Hepatocyte (in vitro differentiated cells): Measurements from ENCODE around the gene PCDHB6. TPM values are rescaled to one million over a fixed set of nuclear protein-coding genes. Genes with fewer than 3 reads are reported as not detected.
"Not testable (repeated sequence)": the region's sequence is repeated elsewhere in the genome, so short reads cannot be mapped to it uniquely, and the experiment has no call there.

Experiments
- DNase-seq: peaks from one replicate; pipeline ENCODE4 v3.0.0-alpha.2; 2016; ENCODE audit warnings: low spot score
- H2AFZ ChIP-seq: fragments of 200-600 bp; sonication (generic); 2 replicates; pipeline ENCODE4 v1.6.0; 2016; ENCODE audit warnings: antibody characterized with exemption, mild to moderate bottlenecking
- H3K27ac ChIP-seq: fragments of 200-600 bp; sonication (generic); 2 replicates; pipeline ENCODE4 v1.5.1; 2016; ENCODE audit warnings: mild to moderate bottlenecking
- H3K27me3 ChIP-seq: fragments of 200-600 bp; sonication (generic); 2 replicates; pipeline ENCODE4 v1.6.1; 2016
- H3K36me3 ChIP-seq: fragments of 200-600 bp; sonication (generic); replicated peaks from 2 replicates; pipeline ENCODE4 v1.5.1; 2016; ENCODE audit warnings: low read depth; ENCODE audit not compliant: insufficient read depth
- H3K4me1 ChIP-seq: fragments of 200-600 bp; sonication (generic); 2 replicates; pipeline ENCODE4 v1.5.1; 2016; ENCODE audit warnings: mild to moderate bottlenecking, moderate library complexity; ENCODE audit not compliant: insufficient read depth
- H3K4me2 ChIP-seq: fragments of 200-600 bp; sonication (generic); 2 replicates; pipeline ENCODE4 v1.6.0; 2016
- H3K4me3 ChIP-seq: fragments of 200-600 bp; sonication (generic); 2 replicates; pipeline ENCODE4 v1.5.1; 2016; ENCODE audit warnings: mild to moderate bottlenecking
- H3K79me2 ChIP-seq: fragments of 200-600 bp; sonication (generic); 2 replicates; pipeline ENCODE4 v1.6.0; 2017; ENCODE audit warnings: mild to moderate bottlenecking
- H3K9me2 ChIP-seq: fragments of 200-600 bp; sonication (generic); replicated peaks from 2 replicates; pipeline ENCODE4 v1.6.0; 2017; ENCODE audit warnings: mild to moderate bottlenecking; ENCODE audit not compliant: insufficient read depth
- H3K9me3 ChIP-seq: fragments of 200-600 bp; sonication (generic); 2 replicates; pipeline ENCODE4 v1.5.1; 2016; ENCODE audit warnings: low read depth, mild to moderate bottlenecking
- H4K20me1 ChIP-seq: fragments of 200-600 bp; sonication (generic); 2 replicates; pipeline ENCODE4 v1.6.0; 2016; ENCODE audit warnings: mild to moderate bottlenecking; ENCODE audit not compliant: insufficient read depth, poor library complexity, severe bottlenecking
- CTCF ChIP-seq: fragments of 200-600 bp; sonication (generic); IDR thresholded peaks from 2 replicates; pipeline ENCODE4 v1.5.1; 2016; ENCODE audit warnings: antibody characterized with exemption, mild to moderate bottlenecking; ENCODE audit not compliant: poor library complexity
- EZH2 ChIP-seq: fragments of 200-600 bp; sonication (generic); IDR thresholded peaks from 2 replicates; pipeline ENCODE4 v1.6.1; 2016; ENCODE audit warnings: antibody characterized with exemption, mild to moderate bottlenecking, borderline replicate concordance
- EZH2phosphoT487 ChIP-seq: fragments of 200-600 bp; sonication (generic); IDR thresholded peaks from one replicate; pipeline ENCODE4 v1.6.1; 2018; ENCODE audit warnings: antibody characterized with exemption, mild to moderate bottlenecking, low read depth, moderate library complexity; ENCODE audit not compliant: unreplicated experiment, severe bottlenecking
- WGBS: methylation state at CpG from one replicate; pipeline ENCODE4 v1.1.6; 2016; ENCODE audit warnings: low lambda C conversion rate; ENCODE audit errors: missing lambda C conversion rate; 5-methylcytosine and 5-hydroxymethylcytosine counted together
- polyA plus RNA-seq: library from polyadenylated mRNA; unstranded; fragments of >200 nt; fragmentation: Nextera tagmentation; extraction: Ambion mirVana; gene quantifications from 2 replicates; pipeline ENCODE4 v1.2.1, GENCODE V29; 2016
- total RNA-seq: library from RNA; depleted of rRNA; stranded (reverse); fragments of >200 nt; gene quantifications from 2 replicates; pipeline ENCODE4 v1.2.3, GENCODE V29; 2014

Gene PCDHB6
- total and polyA plus RNA-seq, 2 experiments from 2014 or later = 1.1 TPM; not detected in 1

GRCh38 chr5:141105350-141105749, 44.5 kb upstream of the PCDHB6 start:
- Histone ChIP-seq H3K27me3 (no peaks in the 10 kb centered on the region), H3K79me2 (peaks cover 11% of the 10 kb centered on the region), H3K4me1 (no peaks in the 10 kb centered on the region), H2AFZ (no peak overlapping the region), H3K27ac (no peak overlapping the region), H3K4me2 (no peak overlapping the region), H3K4me3 (no peak overlapping the region), H3K36me3 (peaks cover 4% of the 10 kb centered on the region), H3K9me2 (no peaks in the 10 kb centered on the region), H4K20me1 (no peaks in the 10 kb centered on the region), H3K9me3 (peaks cover 46% of the 10 kb centered on the region)
- WGBS = 94% methylated on average over 2 of the region's 2 CpGs
- DNase-seq = no peak
- no peak for TF ChIP-seq CTCF
- no peak for TF ChIP-seq EZH2
- no peak for TF ChIP-seq EZH2phosphoT487

DNA sequence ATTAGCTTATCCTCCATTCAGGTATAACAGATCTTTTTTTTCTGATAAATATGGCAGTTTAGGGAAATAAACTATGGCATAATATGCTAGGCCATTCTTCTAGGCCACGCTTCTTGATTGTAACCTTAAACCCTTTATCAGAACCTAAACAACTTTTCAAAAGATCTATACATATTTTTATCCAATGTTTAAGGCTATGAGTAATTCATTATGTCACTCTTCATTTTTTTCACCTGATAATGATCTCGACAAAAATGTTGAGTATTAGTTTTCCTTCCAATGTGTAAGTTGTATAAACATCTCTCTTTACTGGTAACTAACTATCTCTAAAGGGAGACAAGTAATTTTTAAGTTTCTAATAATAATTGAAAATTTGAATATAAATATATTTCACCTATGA, 30.6 kb upstream of the PCDHB6 start:
- no peaks in the 10 kb centered on the region for H3K4me1 ChIP-seq
- no peak overlapping the region for H2AFZ ChIP-seq
- H3K9me2 ChIP-seq = no peaks in the 10 kb centered on the region
- H3K36me3 ChIP-seq = no peaks in the 10 kb centered on the region
- H3K27me3 ChIP-seq = no peaks in the 10 kb centered on the region
- H3K79me2 ChIP-seq = no peaks in the 10 kb centered on the region
- no peak for DNase-seq
- WGBS = 94% methylated on average over 2 of the region's 2 CpGs
- no peak overlapping the region for H3K4me3 ChIP-seq
- H3K9me3 ChIP-seq = peaks cover 45% of the 10 kb centered on the region
- no peaks in the 10 kb centered on the region for H4K20me1 ChIP-seq
- TF ChIP-seq EZH2 (no peak), EZH2phosphoT487 (no peak), CTCF (no peak)
- H3K4me2 ChIP-seq = no peak overlapping the region
- H3K27ac ChIP-seq = no peak overlapping the region

DNA sequence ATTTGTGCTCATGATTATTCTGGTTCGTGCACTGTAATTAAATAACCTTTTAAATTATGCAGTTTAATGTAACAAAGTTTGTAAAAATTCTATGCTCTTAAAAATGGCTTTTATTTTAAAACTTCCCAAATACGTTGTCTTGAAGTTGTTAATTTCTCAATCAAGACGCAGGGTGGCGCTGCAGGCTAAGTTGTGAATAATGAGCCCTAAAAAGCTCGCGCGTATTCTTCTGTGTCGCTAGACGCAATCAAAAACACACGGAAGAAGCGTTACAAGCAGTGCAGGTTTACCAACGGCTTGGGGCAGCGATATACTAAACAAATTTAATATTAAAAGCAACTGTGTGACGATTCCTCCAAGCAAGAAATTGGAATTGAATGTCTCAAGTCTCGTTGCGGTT, 28.3 kb upstream of the PCDHB6 start, which contains the start of gene PCDHB4:
PCDHB4 (plus strand) TSS at position 256 of the 400 bp plus-strand sequence. CDS start 181 bp downstream, outside the sequence.
- no peaks in the 10 kb centered on the region for H3K36me3 ChIP-seq
- no peaks in the 10 kb centered on the region for H3K9me2 ChIP-seq
- H3K27me3 ChIP-seq = no peaks in the 10 kb centered on the region
- no peak within 1 kb of the TSS for H3K4me2 ChIP-seq
- no peak within 1 kb of the TSS for H3K27ac ChIP-seq
- H2AFZ ChIP-seq = no peak within 1 kb of the TSS
- no peaks in the 10 kb centered on the region for H3K4me1 ChIP-seq
- WGBS = 63% methylated on average over 16 of the region's 16 CpGs
- peaks cover 28% of the 10 kb centered on the region for H3K9me3 ChIP-seq
- no peaks in the 10 kb centered on the region for H3K79me2 ChIP-seq
- H4K20me1 ChIP-seq = no peaks in the 10 kb centered on the region
- TF ChIP-seq EZH2 (no peak), EZH2phosphoT487 (no peak), CTCF (no peak)
- no peak within 1 kb of the TSS for H3K4me3 ChIP-seq
- no peak for DNase-seq

DNA sequence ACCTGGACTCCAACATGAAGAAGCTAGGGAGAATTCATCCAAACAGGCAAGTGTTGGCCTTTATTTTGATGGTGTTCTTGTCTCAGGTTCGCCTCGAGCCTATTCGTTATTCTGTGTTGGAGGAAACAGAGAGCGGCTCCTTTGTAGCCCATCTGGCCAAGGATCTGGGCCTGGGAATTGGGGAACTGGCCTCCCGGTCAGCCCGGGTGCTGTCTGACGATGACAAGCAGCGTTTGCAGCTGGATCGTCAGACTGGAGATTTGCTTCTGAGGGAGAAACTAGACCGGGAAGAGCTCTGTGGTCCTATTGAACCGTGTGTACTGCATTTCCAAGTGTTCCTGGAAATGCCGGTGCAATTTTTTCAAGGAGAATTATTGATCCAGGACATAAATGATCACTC, 27.9 kb upstream of the PCDHB6 start:
- H3K27ac ChIP-seq = no peak overlapping the region
- no peak for TF ChIP-seq CTCF
- no peak for TF ChIP-seq EZH2phosphoT487
- TF ChIP-seq EZH2 = no peak
- no peak for DNase-seq

GRCh38 chr5:141123396-141124135, 26.3 kb upstream of the PCDHB6 start:
- peaks cover 18% of the 10 kb centered on the region for H3K9me3 ChIP-seq
- not testable (repeated sequence) for H2AFZ ChIP-seq, H3K4me3 ChIP-seq, H3K4me1 ChIP-seq, H3K9me2 ChIP-seq, H3K79me2 ChIP-seq, DNase-seq, H3K27ac ChIP-seq, H3K4me2 ChIP-seq, H3K27me3 ChIP-seq, H4K20me1 ChIP-seq, H3K36me3 ChIP-seq
- WGBS = 99% methylated on average over 41 of the region's 73 CpGs

More for the DNA sequence above, 27.9 kb upstream of the PCDHB6 start:
- H3K4me3 ChIP-seq = no peak overlapping the region
- no peaks in the 10 kb centered on the region for H3K9me2 ChIP-seq
- no peak overlapping the region for H3K4me2 ChIP-seq
- H3K4me1 ChIP-seq = no peaks in the 10 kb centered on the region
- no peaks in the 10 kb centered on the region for H3K79me2 ChIP-seq
- H3K9me3 ChIP-seq = peaks cover 24% of the 10 kb centered on the region
- H3K27me3 ChIP-seq = no peaks in the 10 kb centered on the region
- H2AFZ ChIP-seq = no peak overlapping the region
- no peaks in the 10 kb centered on the region for H4K20me1 ChIP-seq
- H3K36me3 ChIP-seq = no peaks in the 10 kb centered on the region
- 93% methylated on average over 12 of the region's 12 CpGs for WGBS
